B cell (primary cell): ENCODE measurements around the gene ARHGAP25.

Experiments used
- EZH2 ChIP-seq: IDR thresholded peaks from 2 replicates; pipeline ENCODE4 v1.6.1; 2012; ENCODE audit warnings: borderline replicate concordance, low read depth, mild to moderate bottlenecking, moderate library complexity, low read length; ENCODE audit not compliant: insufficient read depth, poor library complexity, severe bottlenecking
- TF ChIP-seq, protein P1 (sequence below): fragments of 200-600 bp; IDR thresholded peaks from one replicate; pipeline ENCODE4 v1.8.0; 2022; ENCODE audit warnings: antibody characterized with exemption, mild to moderate bottlenecking

- TF ChIP-seq, protein P1, sequence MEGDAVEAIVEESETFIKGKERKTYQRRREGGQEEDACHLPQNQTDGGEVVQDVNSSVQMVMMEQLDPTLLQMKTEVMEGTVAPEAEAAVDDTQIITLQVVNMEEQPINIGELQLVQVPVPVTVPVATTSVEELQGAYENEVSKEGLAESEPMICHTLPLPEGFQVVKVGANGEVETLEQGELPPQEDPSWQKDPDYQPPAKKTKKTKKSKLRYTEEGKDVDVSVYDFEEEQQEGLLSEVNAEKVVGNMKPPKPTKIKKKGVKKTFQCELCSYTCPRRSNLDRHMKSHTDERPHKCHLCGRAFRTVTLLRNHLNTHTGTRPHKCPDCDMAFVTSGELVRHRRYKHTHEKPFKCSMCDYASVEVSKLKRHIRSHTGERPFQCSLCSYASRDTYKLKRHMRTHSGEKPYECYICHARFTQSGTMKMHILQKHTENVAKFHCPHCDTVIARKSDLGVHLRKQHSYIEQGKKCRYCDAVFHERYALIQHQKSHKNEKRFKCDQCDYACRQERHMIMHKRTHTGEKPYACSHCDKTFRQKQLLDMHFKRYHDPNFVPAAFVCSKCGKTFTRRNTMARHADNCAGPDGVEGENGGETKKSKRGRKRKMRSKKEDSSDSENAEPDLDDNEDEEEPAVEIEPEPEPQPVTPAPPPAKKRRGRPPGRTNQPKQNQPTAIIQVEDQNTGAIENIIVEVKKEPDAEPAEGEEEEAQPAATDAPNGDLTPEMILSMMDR: no peak
- no peak for TF ChIP-seq EZH2
These were observed 135.6 kb downstream of the ARHGAP25 start for GRCh38 chr2:68870215-68870614.
